GDM1 (cell line): ENCODE results near the gene SYCP2.
A peak's percentile ranks its signal among the peaks of the same experiment; 100 is the strongest.

ENCODE experiments used
- DNase-seq: peaks from one replicate; lab custom pipeline; 2025; lab: John Stamatoyannopoulos, UW

The SYCP2 gene

GRCh38 chr20:59940956-59941294, 7.5 kb upstream of the SYCP2 start:
- no peak for DNase-seq

DNA sequence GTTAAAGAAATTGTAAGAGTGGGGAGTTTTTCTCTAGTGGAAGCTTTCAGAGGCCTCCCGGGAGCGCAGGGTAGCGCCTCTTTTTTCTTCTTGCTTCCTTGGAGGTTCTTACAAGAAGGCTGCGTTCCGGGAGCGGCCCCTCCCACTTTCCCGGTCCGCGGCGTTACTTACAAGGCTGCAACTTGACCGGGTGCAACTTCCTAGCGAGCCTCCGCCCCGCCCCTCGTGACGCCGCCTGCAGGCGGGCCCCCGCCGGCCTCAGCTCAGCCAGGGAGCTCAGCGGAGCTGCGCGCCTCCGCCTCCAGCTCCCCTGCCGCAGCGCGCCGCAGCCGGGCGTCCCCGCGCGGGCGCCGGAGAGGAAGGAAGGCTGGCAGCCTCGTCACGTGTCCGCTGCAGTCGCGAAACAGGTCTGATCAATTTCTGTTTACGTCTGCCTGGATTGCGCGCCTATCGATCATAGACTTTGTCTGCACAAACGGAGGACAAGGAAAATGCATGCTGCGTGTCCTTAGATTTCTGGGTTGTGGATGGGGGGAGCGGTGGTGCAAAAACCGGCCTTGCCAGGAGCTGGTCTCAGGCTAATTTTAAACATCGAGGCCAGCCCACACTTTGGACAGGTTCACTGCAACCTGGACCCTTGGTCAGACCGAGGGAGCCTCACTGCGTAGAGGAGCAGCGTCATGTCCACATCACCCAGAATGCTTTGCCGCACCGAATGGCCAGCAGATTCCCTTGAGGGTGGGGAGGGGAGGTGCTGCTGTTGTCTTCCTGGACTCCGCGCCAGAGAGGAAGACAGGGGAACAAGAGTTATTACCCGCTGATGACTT, 6.9 kb upstream of the SYCP2 start, which contains the start of the genes FAM217B and PPP1R3D:
TSS of gene FAM217B (plus strand) at position 261 of the 827 bp plus-strand sequence. CDS start 3,555 bp downstream, outside the sequence.
TSS of gene PPP1R3D (minus strand) at position 177 of the 827 bp plus-strand sequence. CDS start 374 bp downstream, outside the sequence.
- peak; percentile 95 for DNase-seq

DNA sequence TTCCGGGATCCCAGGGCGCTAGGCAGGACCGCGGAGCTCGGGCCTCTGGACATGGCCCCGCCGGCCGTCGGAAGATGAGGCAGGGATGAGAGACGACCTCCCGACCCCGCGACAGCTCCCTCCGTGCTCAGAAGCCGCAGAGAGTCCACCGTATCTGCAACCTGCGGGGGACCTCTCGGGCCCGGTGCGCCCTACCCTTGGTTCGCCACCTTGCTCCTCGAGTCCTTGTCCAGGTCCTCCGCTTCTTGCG, 6.4 kb upstream of the SYCP2 start:
- DNase-seq: no peak

DNA sequence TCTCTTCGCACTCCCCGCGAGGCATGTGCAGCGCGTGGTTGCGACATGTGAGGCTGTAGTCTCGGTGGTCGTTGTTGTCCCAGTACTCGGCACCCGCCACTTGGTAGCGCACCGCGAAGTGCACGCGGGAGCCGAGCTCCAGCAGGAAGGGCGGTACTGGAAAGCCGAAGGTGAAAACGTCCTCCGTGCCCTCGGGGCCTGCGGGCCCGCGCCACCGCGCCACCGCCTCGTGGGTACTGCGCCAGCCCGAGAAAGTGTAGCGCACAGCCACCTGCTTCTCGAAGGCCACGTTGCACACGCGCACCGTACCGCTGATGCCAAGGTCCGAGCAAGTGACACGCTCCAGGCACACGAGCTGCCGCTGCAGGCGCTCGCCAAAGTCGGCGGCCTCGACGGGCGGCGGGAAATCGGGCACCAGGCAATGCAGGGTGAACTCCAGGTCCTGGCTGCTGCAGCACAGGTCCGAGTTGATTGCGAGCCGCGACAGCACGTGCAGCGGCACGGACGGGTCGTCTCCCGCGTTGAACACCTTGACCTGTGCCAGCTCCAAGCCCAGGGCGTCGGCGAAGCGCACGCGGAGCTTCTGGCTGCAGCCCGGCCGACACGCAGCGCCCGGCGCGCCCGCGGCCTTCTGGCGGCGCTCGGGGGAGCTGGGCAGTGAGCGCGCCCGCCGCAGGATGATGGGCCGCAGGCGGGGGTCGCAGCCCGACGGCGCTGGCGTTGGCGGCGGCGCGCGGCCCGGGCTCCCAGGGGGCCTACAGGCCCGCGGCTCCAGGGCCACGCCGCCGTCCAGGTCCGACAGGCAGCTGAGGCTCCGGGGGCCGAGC, 5.8 kb upstream of the SYCP2 start:
- no peak for DNase-seq

- no peak for DNase-seq
Observed at GRCh38 chr20:59938696-59939051, 5.2 kb upstream of the SYCP2 start.

- DNase-seq: no peak
Observed at GRCh38 chr20:59938221-59938620, 4.8 kb upstream of the SYCP2 start.

- no peak for DNase-seq
Observed at GRCh38 chr20:59937150-59937549, 3.7 kb upstream of the SYCP2 start.

- no peak for DNase-seq
Observed at GRCh38 chr20:59936409-59936808, 3.0 kb upstream of the SYCP2 start.

GRCh38 chr20:59935457-59936185, 2.2 kb upstream of the SYCP2 start:
- no peak for DNase-seq

DNA sequence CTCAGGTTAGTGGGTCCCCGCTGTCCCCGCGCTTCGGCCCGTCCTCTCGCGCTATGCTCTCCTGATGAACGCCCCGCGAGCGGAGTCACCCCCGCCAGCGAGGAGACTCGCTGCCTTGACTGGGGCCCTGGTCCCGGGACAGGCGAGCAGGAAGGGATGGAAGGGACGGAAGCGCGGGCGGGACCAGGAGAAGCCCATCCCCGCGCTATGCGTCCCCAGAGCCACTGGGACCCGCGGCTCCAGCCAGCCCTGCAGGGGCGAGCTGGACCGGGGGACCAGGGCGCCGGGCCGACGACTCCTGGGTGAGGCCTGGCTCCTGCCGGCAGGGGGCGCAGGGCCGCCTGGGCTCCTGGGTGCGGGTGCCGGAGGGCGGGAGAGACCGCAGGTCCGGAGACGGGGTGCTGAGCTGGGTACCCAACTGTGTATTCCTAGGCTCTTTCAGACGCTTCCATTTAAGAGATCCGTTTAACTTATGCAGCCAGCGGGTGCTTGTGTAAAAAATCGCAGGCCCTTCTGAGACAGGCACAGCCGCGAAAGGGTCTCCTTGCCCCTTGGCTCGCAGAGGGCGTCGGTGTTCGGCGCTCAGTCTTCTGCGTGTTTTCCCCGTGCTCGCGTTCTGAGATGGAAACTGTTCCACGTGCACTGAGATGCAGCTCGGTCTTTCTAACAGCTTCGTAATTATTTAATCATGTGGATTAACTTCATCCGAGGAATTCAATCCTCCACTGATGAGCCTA, 580 bp upstream of the SYCP2 start:
- peak; percentile 76 for DNase-seq

DNA sequence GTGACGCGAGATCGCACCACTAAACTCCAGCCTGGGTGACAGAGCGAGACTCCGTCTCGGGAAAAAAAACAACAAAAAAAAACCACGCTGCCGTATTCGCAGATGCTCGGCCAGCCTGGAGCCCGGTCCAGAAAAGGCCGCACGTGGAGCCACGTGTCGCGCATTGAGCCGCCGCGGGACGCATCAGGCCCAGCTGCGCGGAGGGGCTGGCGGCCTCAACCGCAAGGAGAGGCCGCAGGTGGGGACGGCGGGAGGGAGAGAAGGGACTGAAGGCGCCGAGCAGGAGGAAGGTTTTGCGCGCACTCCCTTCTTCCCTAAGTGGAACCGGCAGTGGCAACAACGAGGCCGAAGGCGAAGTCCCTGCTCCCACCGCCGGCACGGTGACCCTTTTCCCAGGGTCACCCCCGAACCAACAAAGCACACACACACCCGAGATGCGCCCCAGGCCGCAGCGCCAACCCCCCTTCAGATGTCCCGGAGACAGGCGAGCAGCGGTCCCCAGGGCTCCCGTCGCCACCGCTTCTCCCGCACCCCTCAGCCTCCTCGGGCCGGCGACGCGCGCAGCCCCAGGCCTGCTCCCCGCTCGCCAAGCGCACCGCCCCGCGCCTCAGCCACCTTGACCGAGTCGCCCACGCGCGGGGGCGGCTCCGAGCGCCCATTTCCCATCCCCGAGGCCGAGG, 681 bp downstream of the SYCP2 start:
- DNase-seq: no peak

DNA sequence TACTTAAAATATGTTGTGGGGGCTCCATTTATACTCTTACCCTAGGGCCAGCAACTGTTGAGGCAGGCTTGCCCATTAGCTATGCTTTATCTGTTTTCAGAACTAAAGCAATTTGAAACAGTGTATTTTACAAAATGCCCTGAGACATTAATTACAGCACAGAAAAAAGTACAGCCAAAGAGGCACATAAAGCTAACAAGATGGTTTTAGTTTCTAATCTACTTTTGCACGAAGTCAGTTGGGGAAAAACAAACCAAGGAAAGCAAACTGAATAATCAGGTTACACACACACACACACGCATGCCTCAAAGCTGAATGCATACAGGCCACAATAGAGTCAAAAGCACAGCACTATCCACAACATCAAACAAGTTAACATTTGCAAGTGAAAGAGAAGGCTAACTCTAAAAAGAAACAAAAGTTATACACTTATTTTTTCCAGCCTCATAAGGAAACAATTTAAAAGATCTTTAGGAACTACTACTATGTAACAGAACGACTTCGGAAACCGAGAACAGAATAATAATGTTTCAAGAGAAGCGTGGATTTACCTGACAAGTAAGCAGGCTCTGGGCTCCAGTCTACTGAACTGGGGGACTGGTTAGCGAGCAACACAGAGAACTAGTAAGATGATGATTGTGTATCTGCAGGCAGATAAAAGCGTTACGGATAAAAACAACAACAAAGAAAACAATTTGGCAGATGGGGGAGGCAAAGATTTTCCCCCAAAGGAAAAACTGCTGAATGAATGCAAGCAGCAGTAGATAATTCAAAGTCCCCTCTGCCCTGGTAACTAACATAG, 1.7 kb downstream of the SYCP2 start:
- no peak for DNase-seq

DNA sequence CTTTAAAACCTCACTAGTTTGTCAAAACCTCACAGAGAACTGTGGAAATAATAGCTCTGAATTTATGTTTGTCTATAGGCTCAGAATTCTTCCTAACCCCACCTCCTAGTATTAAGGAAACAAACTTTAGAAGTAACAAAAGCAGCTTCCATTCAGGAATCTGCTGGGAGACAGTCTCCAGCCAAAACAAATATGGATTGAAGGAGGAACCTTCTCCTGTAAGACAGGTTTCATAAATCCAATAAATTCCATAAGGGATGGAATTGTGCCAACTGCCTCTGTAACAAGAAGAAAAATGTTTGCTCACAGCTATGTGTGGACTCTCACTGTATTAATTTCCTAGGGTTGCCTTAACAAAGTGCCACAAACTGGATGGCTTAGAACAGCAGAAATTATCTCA, 7.5 kb downstream of the SYCP2 start:
- no peak for DNase-seq

DNA sequence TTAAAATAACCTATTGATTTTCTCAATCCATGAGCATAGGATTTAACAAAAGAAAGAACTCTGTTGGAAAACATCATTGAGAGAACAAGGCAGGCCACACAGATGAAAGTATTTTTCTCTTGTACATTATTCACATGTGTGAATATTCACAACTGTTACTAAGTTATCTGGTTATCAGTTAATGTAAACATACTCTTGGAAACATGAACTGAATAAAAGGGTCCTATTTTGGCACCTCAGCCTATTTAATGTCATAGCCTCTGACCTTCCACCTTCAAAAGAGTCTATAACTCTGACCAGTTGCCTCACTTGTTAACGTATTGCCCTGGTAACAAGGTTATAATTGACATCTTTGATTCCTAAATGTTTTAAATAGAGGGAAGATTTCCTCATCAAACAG, 8.1 kb downstream of the SYCP2 start:
- no peak for DNase-seq

- no peak for DNase-seq
Observed at GRCh38 chr20:59923514-59923913, 9.9 kb downstream of the SYCP2 start.

GRCh38 chr20:59920944-59921343, 12.5 kb downstream of the SYCP2 start:
- no peak for DNase-seq

DNA sequence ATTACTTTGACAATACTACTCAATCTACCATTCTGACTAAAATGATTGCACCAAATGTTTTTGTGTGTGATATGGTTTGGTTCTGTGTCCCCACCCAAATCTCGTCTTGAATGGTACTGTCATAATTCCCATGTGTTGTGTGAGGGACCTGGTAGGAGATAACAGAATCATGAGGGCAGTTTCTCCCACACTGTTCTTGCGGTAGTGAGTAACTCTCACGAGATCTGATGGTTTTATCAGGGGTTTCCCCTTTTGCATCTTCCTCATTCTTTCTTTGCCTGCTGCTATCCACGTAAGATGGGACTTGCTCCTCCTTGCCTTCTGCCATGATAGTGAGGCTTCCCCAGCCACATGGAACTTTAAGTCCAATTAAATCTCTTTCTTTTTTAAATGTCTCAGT, 20.8 kb downstream of the SYCP2 start:
- no peak for DNase-seq

DNA sequence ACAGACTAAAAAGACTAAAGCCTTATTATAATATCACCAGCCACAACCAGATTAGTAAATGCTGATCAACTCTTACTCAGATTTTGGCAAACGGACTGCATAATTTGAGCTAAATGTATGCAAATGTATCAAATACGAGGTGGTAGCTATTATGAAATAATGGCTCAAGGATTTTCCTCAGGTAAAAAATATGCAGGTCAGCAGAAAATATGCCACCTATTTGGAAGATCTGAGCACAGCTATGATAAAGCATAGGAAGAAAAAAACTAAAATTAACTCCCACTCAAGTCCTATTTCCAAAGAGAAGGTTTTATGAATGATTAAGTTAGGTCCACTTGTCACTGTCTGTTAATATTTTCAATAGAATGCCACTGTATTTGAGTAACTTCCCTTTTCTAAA, 22.4 kb downstream of the SYCP2 start:
- no peak for DNase-seq

- no peak for DNase-seq
Observed at GRCh38 chr20:59908855-59909254, 24.6 kb downstream of the SYCP2 start.

- no peak for DNase-seq
Observed at GRCh38 chr20:59903621-59904020, 29.8 kb downstream of the SYCP2 start.

- no peak for DNase-seq
Observed at GRCh38 chr20:59902470-59902869, 31.0 kb downstream of the SYCP2 start.
